Measurements from ENCODE around the gene SNX13. TPM values are rescaled to one million over a fixed set of nuclear protein-coding genes. Genes with fewer than 3 reads are reported as not detected.

SNX13 gene, protein sequence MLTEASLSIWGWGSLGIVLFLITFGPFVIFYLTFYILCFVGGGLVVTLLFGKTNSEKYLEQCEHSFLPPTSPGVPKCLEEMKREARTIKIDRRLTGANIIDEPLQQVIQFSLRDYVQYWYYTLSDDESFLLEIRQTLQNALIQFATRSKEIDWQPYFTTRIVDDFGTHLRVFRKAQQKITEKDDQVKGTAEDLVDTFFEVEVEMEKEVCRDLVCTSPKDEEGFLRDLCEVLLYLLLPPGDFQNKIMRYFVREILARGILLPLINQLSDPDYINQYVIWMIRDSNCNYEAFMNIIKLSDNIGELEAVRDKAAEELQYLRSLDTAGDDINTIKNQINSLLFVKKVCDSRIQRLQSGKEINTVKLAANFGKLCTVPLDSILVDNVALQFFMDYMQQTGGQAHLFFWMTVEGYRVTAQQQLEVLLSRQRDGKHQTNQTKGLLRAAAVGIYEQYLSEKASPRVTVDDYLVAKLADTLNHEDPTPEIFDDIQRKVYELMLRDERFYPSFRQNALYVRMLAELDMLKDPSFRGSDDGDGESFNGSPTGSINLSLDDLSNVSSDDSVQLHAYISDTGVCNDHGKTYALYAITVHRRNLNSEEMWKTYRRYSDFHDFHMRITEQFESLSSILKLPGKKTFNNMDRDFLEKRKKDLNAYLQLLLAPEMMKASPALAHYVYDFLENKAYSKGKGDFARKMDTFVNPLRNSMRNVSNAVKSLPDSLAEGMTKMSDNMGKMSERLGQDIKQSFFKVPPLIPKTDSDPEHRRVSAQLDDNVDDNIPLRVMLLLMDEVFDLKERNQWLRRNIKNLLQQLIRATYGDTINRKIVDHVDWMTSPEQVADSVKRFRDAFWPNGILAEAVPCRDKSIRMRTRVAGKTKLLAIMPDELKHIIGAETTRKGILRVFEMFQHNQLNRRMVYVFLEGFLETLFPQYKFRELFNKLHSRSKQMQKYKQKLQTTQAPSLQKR
- 24.4 and 33.1 TPM in 2 replicates for total RNA-seq (ENCODE audit: low replicate concordance)

DNA sequence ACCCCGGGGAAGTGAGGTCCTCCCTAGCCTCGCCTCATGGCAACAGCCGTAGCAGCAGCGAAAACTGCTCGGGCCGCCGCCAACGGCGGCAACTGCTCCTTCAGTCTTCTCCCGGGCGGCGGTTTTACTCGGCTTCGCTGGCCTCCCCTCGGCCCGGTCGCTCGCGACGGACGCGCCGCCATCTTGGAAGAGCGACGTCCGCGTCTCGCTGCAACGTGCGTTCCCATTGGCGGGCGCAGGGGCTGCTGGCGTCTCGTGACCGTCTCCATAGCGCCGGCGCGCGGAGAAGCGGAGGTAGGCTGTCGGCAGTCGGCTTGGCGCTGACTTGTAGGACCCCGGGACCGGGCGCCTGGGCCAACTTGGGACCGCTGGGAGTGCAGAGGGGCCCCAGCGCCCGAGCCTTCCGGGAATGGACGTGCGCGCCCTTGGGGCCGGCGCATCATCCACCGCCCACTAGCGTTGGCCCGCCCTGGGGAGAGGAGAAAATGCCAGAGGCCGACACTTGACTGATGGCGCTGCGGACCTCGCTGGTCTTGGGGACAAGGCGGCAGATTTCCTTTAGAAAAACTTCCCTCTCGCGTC, at the start of gene SNX13:
Gene SNX13 (minus strand): TSS at position 193 of the 582 bp plus-strand sequence. CDS start 199 bp downstream, outside the sequence.

Other genes with a start within 250 kb of the SNX13 start
- not detected in 2 replicates for gene PRPS1L1, start 87.4 kb upstream of the SNX13 start, total RNA-seq (ENCODE audit: low replicate concordance)